Gastroesophageal sphincter (tissue), 3 donors: ENCODE measurements around the gene ALS2.

Experiments
- POLR2A ChIP-seq, 2 donors: fragments of 450-650 bp; IDR thresholded peaks; one replicate each; pipeline ENCODE4 v1.6.1; 2017; ENCODE audit warnings: antibody characterized with exemption in 2 of 2, mild to moderate bottlenecking in 2 of 2, moderate library complexity in 1 of 2
- POLR2AphosphoS5 ChIP-seq: sonication (generic); formaldehyde crosslinking; IDR thresholded peaks from one replicate; pipeline ENCODE4 v1.6.1; 2017; ENCODE audit warnings: antibody characterized with exemption
- TF ChIP-seq, protein P1 (sequence below), 4 experiments: fragments of 200-600 bp in 2 of 4; fragments of 450-650 bp in 2 of 4; sonication (generic) in 1 of 4; IDR thresholded peaks; one replicate each; pipeline ENCODE4 v1.5.1; 2017 to 2019; ENCODE audit warnings: antibody characterized with exemption in 4 of 4, mild to moderate bottlenecking in 2 of 4, moderate library complexity in 2 of 4

DNA sequence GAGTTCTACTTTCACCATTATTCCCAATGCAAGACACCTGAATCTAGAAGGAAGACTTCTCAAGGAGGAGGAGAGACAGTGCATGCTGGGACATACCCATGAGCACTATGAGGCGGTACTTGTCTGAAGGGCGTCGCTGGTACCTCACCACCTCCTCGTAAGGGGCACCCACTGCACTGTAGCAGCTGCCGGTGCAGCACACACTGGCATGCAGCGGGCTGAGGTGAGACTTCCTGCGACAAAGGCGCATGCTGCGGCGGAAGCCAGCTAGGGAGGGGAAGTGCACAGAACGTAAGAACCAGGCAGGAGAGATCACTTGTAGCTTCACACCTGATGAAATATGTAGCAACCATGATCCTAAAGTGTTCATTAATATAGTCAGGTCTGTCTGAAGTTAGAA lies 124.6 kb downstream of the ALS2 start:
- TF ChIP-seq POLR2A (IDR thresholded peaks at IDR 0.05) (no peak), POLR2AphosphoS5 (no peak)
- TF ChIP-seq, protein P1, sequence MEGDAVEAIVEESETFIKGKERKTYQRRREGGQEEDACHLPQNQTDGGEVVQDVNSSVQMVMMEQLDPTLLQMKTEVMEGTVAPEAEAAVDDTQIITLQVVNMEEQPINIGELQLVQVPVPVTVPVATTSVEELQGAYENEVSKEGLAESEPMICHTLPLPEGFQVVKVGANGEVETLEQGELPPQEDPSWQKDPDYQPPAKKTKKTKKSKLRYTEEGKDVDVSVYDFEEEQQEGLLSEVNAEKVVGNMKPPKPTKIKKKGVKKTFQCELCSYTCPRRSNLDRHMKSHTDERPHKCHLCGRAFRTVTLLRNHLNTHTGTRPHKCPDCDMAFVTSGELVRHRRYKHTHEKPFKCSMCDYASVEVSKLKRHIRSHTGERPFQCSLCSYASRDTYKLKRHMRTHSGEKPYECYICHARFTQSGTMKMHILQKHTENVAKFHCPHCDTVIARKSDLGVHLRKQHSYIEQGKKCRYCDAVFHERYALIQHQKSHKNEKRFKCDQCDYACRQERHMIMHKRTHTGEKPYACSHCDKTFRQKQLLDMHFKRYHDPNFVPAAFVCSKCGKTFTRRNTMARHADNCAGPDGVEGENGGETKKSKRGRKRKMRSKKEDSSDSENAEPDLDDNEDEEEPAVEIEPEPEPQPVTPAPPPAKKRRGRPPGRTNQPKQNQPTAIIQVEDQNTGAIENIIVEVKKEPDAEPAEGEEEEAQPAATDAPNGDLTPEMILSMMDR (IDR thresholded peaks at IDR 0.05), result no peak
